CD1c-positive myeloid dendritic cell (primary cell): ENCODE data around the gene LIPI.
"Not testable (repeated sequence)": the region's sequence is repeated elsewhere in the genome, so short reads cannot be mapped to it uniquely, and the experiment has no call there.

Source experiments
- DNase-seq: peaks from one replicate; pipeline ENCODE4 v3.0.0-alpha.2; 2016; ENCODE audit errors: extremely low spot score

LIPI gene

DNA sequence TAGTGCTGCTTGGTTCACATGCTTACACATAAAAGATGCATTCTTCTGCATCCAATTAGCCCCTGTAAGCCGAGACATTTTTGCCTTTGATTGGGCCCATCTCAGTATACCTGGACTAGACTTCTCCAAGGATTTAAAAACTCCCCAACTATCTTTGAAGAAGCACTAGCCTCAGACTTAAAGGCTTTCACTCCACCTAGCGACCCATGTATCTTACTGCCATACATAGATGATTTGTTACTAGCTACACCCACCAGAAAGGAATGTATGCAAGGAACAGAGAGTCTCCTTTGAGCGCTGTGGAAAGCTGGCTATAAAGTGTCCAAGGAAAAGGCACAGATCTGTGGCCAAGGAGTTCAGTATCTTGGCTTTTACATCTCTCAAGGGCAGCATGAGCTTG is 91.7 kb downstream of the LIPI start:
- DNase-seq: no peak

DNA sequence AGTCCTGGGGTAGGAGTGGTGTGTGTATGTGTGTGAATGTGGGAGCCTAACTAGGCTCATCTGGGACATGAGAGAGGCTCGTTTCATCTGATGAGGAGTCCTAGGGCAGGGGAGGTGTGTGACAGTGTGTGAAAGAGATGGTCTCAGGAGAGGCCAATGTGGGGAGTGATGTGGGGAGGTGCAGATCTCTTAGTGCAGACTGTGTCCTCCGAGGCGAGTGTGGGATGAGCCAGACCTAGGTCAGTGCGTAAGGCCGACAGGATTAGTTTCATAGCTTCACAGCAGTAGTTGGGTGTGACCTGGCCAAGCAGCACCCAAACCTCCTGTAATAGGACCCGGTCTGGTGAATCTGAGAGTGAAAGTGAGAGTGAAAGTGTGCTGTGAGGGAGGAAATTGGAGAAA is 94.7 kb downstream of the LIPI start:
- no peak for DNase-seq

DNA sequence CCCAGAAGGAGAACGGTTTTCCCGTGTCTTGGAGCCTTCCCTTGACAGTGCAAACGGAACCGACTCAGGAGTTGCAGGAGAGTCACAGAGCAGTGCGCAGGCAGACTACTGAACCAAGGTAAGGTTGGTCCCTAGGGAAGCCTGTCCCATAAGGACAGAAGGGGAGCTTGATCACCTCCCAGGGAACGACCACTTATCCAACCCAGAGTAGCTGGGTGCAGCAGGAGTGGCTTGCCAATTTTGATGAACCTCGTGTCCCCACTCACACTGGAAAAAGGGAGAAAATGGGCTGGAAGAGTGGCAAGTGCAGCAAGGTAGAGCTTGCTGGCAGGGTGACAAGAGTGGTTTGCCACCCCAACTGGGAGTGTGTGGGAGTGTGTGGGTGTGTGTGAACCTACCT is 95.1 kb downstream of the LIPI start:
- DNase-seq: no peak

GRCh38 chr21:14114251-14114650 is 96.5 kb downstream of the LIPI start:
- no peak for DNase-seq

DNA sequence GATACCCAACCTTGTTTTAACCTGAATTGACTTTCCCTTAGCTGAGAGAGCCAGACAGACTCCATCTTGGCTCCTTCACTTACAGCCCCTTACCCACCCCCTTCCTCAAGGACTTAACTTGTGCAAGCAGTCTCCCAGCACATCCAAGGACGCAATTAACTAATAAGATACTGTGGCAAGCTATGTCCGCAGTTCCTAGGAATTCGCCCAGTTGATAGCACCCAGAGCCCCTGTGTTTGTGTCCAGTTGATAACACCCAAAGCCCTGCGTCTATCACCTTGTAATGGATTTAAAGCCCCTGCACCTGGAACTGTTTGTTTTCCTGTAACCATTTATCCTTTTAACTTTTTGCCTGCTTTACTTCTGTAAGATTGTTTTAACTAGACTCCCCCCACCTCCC is 106.2 kb downstream of the LIPI start:
- not testable (repeated sequence) for DNase-seq

- no peak for DNase-seq
Measured at GRCh38 chr21:14099570-14099969, 111.2 kb downstream of the LIPI start.

GRCh38 chr21:14097881-14098499 is 112.8 kb downstream of the LIPI start:
- no peak for DNase-seq

- DNase-seq: no peak
Measured at GRCh38 chr21:14096577-14096976, 114.2 kb downstream of the LIPI start.

- no peak for DNase-seq
Measured at GRCh38 chr21:14096172-14096571, 114.6 kb downstream of the LIPI start.

DNA sequence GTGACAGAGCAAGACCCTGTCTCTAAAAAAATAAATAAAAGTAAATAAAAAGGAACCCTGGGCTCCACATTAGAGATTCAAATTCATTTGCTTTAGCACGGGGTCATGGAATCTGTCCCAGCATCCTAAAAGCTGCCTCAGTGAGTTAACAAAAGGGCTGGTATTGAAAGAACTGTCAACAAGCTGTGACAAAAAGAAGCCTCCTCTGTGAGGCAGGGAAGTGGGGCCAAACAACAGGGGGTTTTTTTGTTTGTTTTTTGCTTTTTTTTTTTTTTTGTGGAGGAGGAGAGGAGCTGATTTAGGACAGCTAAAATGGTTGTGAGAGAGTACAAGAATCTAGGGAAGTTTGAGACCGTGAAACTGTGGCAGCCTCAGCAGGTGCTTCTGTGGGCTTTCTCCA is 115.7 kb downstream of the LIPI start:
- no peak for DNase-seq

- DNase-seq: no peak
Measured at GRCh38 chr21:14092834-14093560, 117.8 kb downstream of the LIPI start.

DNA sequence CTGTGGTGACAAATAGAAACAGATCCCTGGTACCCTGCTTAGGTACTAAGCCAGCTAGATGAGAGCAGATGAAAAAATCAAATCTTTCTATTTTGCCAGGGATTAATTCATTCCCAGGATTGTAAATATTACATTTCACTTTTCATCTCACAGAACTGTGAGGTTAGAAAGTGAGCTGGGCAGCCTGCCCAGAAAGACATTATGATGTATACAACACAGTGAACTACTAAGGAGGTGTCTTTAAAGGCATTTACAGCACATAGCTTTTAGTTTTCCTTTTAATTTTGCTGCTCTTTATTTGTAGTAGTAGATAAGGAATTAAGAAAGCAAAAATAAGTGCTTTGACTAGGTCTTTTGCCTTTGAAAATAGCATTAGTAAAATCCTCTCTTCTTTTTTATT is 120.6 kb downstream of the LIPI start:
- not testable (repeated sequence) for DNase-seq

- DNase-seq: no peak
Measured at GRCh38 chr21:14088391-14088790, 122.4 kb downstream of the LIPI start.

DNA sequence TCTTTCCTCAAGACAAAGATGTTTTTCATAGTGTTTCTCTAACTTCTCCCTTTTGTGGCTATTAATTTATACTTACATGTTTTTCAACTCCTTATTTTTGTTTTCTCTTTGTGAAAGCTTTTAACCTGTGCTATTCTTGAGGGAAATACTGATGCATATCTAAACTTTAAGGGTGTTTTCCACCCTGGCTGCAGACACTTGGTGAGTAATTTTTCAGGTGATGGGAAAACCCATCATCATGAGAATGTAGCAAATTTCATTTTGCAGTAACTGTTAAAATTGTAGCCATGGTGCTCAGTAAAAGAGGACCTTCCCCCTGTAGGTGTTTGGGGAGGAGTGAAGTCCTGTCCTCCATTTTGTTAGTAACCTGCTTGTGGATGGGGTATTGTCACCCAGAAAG is 124.2 kb downstream of the LIPI start:
- DNase-seq: no peak

GRCh38 chr21:14084701-14085100 is 126.1 kb downstream of the LIPI start:
- no peak for DNase-seq

DNA sequence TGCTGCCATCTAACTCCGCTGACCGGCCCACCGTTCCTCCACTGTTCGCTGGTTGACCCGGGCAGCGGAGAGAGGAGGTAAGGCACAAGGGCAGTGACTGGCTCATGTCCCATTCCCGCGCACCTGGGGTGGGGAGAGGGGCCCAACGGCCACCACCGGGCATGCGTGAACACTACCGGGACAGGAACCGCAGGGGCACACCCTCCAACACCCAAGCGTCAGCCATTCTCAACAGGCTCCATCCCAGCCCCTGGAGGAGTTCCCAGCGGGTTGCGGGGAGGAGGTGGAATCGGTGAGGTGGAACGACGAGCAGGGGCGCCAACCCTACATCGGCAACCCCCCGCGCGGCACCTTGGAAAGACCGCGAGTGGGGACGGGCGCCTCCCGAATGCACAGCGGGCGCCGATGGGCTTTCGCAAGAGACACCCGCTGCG is 126.7 kb downstream of the LIPI start:
- DNase-seq: no peak

DNA sequence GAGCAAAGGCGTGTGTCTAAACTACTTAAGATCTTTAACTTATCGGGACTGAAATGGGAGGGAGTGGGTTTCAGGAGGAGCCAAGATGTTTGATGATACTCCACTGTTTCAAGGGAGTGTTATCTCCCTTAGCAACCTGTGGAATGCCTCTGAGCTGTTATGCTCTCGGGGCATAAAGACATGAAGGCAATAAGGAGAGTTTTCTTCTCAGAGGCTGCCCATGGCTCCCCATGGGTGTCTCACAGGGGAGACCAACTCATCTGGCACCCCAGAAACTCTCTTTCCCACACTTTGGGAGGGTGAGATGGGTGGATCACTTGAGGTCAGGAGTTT is 130.0 kb downstream of the LIPI start:
- DNase-seq: no peak

GRCh38 chr21:14080040-14080763 is 130.6 kb downstream of the LIPI start:
- no peak for DNase-seq

DNA sequence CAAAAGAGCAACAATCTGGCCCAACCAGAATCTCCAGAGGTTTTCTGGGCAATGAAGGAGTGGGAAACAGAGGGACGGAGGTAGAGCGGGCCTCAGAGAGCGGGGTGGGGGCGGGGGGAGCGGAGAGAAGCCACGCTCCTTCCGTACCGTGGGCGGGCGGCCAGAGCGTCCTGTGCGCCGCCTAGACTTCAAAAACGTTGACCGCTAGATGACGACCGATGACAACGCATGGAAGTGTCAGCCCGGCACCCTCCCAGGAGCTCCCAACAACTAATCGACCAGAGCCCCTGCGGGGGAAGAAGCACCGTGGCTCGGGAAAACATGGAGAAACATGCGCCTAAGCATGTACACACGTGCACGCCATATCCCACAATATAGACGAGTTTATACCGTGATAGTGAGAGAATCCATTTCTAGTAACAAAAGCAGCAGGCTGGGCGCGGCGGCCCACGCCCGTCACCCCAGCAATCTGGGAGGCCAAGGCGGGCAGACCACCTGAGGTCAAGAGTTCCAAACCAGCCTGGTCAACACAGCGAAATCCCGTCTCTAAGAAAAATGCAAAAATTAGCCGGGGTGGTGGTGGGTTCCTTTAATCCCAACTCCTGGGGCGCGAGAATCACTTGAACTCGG is 131.9 kb downstream of the LIPI start:
- DNase-seq: no peak

DNA sequence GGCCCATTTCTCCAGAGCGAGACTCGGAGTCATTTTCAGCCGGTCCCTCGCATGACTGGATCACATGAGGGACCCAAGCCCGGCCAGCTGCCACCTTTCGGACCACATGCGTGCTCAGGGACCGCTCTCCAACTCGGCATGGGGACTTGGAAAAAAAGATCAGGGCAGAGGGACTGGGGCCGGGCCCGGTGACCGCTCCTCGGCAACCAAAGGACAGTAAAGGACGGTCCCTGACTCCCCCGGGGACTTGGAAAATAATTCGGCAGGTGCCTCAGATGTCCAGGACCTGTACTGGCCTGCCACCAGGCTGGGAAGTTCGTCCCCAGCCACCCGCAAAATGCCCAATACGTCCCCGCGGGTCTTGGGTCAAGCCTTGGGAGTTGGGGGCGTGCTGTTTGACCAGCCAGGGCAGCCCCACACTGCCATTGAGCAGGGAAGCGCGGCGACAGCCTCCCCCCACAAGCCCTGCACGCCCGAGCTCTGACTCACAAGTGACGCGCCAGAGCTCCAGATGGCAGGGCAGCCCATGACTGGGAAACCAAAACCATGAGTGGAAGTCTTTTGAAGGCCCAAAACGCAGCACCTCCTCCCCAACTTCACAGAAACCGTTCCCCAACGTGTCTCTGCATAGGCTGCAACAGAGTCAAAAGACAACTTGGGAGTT is 134.5 kb downstream of the LIPI start:
- no peak for DNase-seq

DNA sequence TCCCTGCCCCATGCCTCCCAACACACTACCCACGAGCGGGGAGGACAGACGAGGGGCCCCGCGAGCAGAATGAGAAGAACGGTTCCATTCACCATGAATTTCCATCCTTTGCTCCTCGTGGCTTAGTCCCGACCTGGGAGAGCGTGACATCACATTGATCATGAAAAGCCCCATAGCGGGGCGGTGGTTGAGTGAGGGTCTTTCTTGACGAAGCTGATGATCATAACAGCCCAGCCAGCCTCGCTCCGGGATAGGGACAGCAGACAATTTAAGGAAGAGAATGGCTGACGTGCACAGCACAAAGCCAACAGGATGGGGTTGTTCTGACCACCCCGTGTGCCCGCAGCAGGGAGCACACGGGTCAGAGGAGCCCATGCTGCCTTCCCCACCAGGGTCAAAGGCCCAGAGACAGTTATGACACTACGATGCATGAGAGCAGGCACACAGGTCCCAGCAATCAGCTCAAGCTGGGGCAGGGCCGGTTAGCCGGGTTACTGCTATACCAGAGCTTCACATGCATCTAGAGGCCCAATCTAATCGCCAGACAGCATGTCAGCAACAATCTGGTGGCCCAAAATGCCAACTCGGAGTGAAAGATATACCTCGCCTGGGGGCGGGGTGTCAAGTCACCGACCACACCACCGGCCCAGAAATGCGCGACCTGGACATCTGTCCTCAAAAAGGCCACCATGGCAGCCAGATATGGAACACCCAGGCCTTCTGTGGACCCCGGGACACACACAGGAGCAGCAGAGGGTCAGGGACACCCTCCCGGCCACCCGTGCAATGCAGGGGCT is 135.2 kb downstream of the LIPI start:
- DNase-seq: no peak
